ENCODE measurements around the gene KIRREL1.

The KIRREL1 gene

GRCh38 chr1:158007667-158008386 is 14.4 kb downstream of the KIRREL1 start:
- no peak for DNase-seq

GRCh38 chr1:158008630-158009029 is 15.2 kb downstream of the KIRREL1 start:
- no peak for DNase-seq

- DNase-seq: no peak
These were observed 18.3 kb downstream of the KIRREL1 start for GRCh38 chr1:158011714-158012113.

- no peak for DNase-seq
These were observed 20.6 kb downstream of the KIRREL1 start for GRCh38 chr1:158013840-158014730.

- no peak for DNase-seq
These were observed 21.4 kb downstream of the KIRREL1 start for GRCh38 chr1:158014731-158015320.

GRCh38 chr1:158016651-158017335 is 23.3 kb downstream of the KIRREL1 start:
- DNase-seq: no peak

- no peak for DNase-seq
These were observed 24.6 kb downstream of the KIRREL1 start for GRCh38 chr1:158017800-158018595.

GRCh38 chr1:158019171-158019868 is 25.9 kb downstream of the KIRREL1 start:
- peak; percentile 97 for DNase-seq

- no peak for DNase-seq
These were observed 26.9 kb downstream of the KIRREL1 start for GRCh38 chr1:158020259-158020885.

- peak; percentile 48 for DNase-seq
These were observed 27.6 kb downstream of the KIRREL1 start for GRCh38 chr1:158020886-158021620.

GRCh38 chr1:158021721-158022120 is 28.3 kb downstream of the KIRREL1 start:
- DNase-seq: no peak

GRCh38 chr1:158022554-158023312 is 29.3 kb downstream of the KIRREL1 start:
- no peak for DNase-seq

GRCh38 chr1:158024737-158025136 is 31.3 kb downstream of the KIRREL1 start:
- no peak for DNase-seq

GRCh38 chr1:158025576-158026230 is 32.3 kb downstream of the KIRREL1 start:
- no peak for DNase-seq

GRCh38 chr1:158026651-158027050 is 33.2 kb downstream of the KIRREL1 start:
- no peak for DNase-seq

- DNase-seq: no peak
These were observed 34.1 kb downstream of the KIRREL1 start for GRCh38 chr1:158027508-158027907.

- DNase-seq: peak; percentile 65
These were observed 35.5 kb downstream of the KIRREL1 start for GRCh38 chr1:158028969-158029368.

- DNase-seq: no peak
These were observed 41.6 kb downstream of the KIRREL1 start for GRCh38 chr1:158035014-158035413.

All from EL (cell line).